Lower lobe of right lung (tissue), 2 donors: ENCODE results near the gene GRIP2. TPM values are rescaled to one million over a fixed set of nuclear protein-coding genes. Genes with fewer than 3 reads are reported as not detected.

Experiments
- ATAC-seq, 2 donors: fragments of 200-7000 bp; cut with Tn5 transposase; one replicate each; pipeline ENCODE4 v1.9.1; 2020 to 2022; ENCODE audit warnings: mild to moderate bottlenecking in 2 of 2, moderate library complexity in 2 of 2
- DNase-seq: peaks from one replicate; pipeline ENCODE4 v3.0.0-alpha.2; 2020
- H3K27ac ChIP-seq: fragments of 200-600 bp; one replicate; pipeline ENCODE4 v1.8.0; 2022
- H3K27me3 ChIP-seq: fragments of 200-600 bp; one replicate; pipeline ENCODE4 v1.8.0; 2022; ENCODE audit warnings: low read depth
- H3K36me3 ChIP-seq: fragments of 200-600 bp; one replicate; pipeline ENCODE4 v1.8.0; 2022; ENCODE audit warnings: mild to moderate bottlenecking
- H3K4me1 ChIP-seq: fragments of 200-600 bp; one replicate; pipeline ENCODE4 v1.8.0; 2022
- H3K4me3 ChIP-seq: fragments of 200-600 bp; one replicate; pipeline ENCODE4 v1.8.0; 2022; ENCODE audit warnings: mild to moderate bottlenecking
- H3K9me3 ChIP-seq: fragments of 200-600 bp; one replicate; pipeline ENCODE4 v1.8.0; 2022
- intact Hi-C: fragments of 100-400 bp; cut with DNase I; formaldehyde crosslinking; loops from one replicate; pipeline ENCODE4 v1.11.0; 2022
- total RNA-seq: library from RNA; stranded (reverse); fragmentation: NEBNext Ultra II Directional; extraction: Animal tissue kit (Norgen Biotek cat#: 25700); gene quantifications from one replicate; pipeline ENCODE4 v1.2.1, GENCODE V29; 2021
- TF ChIP-seq, protein P1 (sequence below): fragments of 200-600 bp; IDR thresholded peaks from one replicate; pipeline ENCODE4 v1.8.0; 2022; ENCODE audit warnings: antibody characterized with exemption, mild to moderate bottlenecking
- donor health status: DM: no; HTN: yes; CAD: no; lungs with severe emphysema.

Gene GRIP2
- total RNA-seq, 1 donor from 2014 or later, result 1.1 TPM

DNA sequence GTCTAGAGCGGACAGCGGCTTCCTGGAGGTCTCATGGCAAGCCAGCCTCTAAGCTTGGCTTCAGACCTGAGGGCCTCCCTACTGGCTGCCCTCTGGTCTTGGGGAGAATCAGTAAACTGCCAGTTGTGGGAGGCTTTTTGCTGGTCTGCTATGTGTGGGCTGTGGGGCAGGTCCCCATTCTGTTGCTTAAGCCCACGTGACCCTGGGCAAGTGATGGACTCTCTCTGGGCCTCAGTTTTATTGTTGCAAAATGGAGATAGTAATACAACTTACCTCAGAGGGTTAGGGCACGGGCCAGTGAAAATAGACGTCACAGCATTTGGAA, 76.0 kb downstream of the GRIP2 start:
- TF ChIP-seq, protein P1, sequence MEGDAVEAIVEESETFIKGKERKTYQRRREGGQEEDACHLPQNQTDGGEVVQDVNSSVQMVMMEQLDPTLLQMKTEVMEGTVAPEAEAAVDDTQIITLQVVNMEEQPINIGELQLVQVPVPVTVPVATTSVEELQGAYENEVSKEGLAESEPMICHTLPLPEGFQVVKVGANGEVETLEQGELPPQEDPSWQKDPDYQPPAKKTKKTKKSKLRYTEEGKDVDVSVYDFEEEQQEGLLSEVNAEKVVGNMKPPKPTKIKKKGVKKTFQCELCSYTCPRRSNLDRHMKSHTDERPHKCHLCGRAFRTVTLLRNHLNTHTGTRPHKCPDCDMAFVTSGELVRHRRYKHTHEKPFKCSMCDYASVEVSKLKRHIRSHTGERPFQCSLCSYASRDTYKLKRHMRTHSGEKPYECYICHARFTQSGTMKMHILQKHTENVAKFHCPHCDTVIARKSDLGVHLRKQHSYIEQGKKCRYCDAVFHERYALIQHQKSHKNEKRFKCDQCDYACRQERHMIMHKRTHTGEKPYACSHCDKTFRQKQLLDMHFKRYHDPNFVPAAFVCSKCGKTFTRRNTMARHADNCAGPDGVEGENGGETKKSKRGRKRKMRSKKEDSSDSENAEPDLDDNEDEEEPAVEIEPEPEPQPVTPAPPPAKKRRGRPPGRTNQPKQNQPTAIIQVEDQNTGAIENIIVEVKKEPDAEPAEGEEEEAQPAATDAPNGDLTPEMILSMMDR, result no peak
- Histone ChIP-seq H3K4me3 (no peak overlapping the region), H3K4me1 (peaks cover 25% of the 10 kb centered on the region), H3K27me3 (no peaks in the 10 kb centered on the region), H3K36me3 (peaks cover 94% of the 10 kb centered on the region), H3K9me3 (no peaks in the 10 kb centered on the region), H3K27ac (no peak overlapping the region)
- intact Hi-C loops, result no loop called here
- ATAC-seq (no peak), DNase-seq (no peak)

DNA sequence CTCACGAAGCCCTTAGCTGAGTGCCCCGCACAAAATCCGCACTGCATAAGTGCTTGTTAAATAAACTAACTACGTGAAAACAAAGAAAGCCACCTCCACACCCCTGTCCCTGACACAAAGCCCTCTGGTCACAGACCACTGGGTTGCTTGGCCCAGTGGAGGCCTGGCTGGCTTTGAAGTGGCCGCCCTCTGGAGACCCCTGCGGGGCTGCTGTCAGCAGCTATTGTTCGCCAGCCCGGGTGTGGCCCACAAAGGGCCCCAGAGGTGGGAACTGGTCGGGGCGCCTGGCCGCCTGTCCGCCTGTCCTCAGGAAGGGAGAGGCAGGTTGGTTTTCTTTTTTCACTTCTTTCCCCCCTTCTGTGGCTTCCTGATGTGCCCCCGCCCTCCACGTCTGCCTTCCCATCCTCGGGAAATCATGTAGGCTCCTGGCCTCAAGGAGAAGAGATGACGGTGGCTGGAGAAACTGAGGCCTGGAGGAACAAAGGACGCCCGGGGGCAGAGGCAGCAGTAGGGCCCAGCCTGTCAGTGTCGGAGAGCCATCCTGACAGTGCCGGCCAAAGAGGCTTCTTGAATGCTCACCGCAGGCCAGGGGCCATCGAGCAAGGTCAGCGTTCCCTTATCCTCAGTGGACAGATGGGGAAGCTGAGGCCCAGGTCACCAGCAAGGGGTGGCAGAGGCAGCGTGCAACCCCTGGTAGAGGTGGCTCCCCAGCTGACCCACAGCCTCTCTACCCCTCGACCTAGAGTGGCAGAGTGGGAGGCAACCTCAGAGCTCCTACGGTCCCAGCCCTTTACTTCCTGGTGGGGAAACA, 76.6 kb downstream of the GRIP2 start:
- TF ChIP-seq, protein P1, result no peak
- ATAC-seq (no peak), DNase-seq (no peak)
- Histone ChIP-seq H3K27ac (no peak overlapping the region), H3K9me3 (no peaks in the 10 kb centered on the region), H3K36me3 (peaks cover 90% of the 10 kb centered on the region), H3K4me3 (no peak overlapping the region), H3K4me1 (peaks cover 26% of the 10 kb centered on the region), H3K27me3 (no peaks in the 10 kb centered on the region)
- intact Hi-C loops, result no loop called here

DNA sequence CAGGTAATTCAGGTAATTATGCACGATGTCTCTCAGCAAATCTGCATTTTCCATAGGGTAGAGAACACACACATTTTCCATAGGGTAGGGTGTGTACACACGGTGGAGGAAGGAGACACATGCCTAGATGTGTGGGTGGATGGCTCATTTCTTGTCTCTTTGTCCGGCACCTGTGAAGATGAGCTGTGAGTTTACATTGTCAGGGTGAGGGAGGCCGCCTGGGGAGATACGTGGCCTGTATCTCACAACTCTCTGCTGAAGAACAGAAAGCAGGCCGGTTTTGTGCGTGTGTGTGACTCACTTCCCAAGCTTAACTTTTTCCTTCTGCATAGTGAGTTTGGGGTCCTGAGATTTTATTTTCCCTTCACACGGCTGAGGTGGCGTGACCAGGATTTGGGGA, 77.4 kb downstream of the GRIP2 start:
- intact Hi-C loops, result no loop called here
- DNase-seq, result no peak
- no peaks in the 10 kb centered on the region for H3K27me3 ChIP-seq
- H3K27ac ChIP-seq, result no peak overlapping the region
- H3K9me3 ChIP-seq, result no peaks in the 10 kb centered on the region
- no peak overlapping the region for H3K4me3 ChIP-seq
- ATAC-seq, result no peak
- TF ChIP-seq, protein P1, result no peak
- peaks cover 34% of the 10 kb centered on the region for H3K4me1 ChIP-seq
- H3K36me3 ChIP-seq, result peaks cover 88% of the 10 kb centered on the region

DNA sequence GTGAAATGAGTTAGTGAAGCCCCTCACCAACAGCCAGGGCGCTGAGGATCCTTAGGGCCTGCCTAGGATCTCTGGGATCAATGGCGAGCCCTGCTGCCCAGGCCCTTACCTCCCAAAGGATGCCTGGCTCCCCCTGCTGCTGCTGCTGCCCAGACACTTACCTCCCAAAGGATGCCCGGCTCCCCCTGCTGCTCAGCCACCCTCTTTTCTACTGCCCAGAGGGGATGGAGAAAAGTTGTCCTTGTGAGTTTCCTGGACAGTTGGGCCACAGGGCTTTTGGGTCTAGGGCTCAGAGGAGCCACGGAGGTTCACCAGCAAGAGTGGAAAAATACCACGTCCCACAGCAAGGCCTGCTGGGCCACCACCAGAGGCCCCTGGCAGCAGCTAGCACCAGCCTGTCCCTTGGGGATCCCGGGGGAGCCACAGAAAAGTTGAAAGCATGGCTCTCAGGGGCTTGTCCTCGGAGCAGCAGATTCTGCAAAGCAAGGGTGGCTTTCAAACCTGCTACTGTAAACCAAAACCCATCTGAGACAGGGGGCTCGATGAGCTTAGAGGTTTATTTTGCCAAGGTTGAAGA, 78.3 kb downstream of the GRIP2 start:
- DNase-seq (no peak), ATAC-seq (peak; percentile 39 to 58)
- Histone ChIP-seq H3K4me3 (no peak overlapping the region), H3K9me3 (no peaks in the 10 kb centered on the region), H3K36me3 (peaks cover 86% of the 10 kb centered on the region), H3K27me3 (no peaks in the 10 kb centered on the region), H3K27ac (peak overlapping the region; percentile 14), H3K4me1 (peaks cover 34% of the 10 kb centered on the region)
- intact Hi-C loops, result no loop called here
- TF ChIP-seq, protein P1, result peak; percentile 55

DNA sequence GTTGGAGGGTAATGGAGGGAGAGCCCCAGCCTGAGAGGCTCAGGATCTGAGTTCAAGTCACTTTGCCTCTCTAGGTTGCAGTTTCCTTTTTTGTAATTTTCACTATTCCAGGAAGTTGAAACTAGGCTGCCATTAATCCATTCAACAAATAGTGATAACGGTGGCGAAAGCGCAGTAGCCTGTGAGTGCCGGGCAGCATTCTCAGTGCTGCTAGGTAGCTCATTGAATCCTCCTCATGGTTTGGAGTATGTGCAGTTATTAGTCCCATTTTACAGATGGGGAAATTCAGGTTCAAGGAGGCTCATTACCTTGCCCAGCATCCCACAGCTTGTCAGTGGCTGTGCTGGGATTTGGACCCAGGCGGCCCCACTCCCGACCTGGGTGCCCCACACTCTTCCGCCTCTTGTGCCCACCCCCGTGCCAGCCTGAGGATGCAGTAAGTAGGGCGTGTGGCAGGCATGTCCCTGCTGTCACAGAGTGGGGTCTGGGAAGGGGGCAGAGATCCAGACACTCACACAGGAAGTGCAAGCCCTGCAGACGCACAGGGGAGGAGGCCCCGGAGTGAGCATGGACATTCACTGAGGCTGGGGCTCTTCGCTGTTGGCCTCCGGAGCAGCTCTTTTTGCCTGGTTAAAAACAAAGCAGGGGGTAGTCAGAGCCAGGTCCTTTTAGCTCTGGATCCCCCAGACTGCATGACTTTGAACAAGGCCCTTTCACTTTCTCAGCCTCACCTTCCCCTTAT, 79.0 kb downstream of the GRIP2 start:
- Histone ChIP-seq H3K36me3 (peaks cover 79% of the 10 kb centered on the region), H3K27me3 (no peaks in the 10 kb centered on the region), H3K4me1 (peaks cover 34% of the 10 kb centered on the region), H3K27ac (peak overlapping the region; percentile 33), H3K4me3 (no peak overlapping the region), H3K9me3 (no peaks in the 10 kb centered on the region)
- intact Hi-C loops, result no loop called here
- DNase-seq (no peak), ATAC-seq (no peak)
- TF ChIP-seq, protein P1, result no peak
